ENCODE measurements around the gene MPG. TPM values are rescaled to one million over a fixed set of nuclear protein-coding genes. Genes with fewer than 3 reads are reported as not detected.
"Not testable (repeated sequence)": the region's sequence is repeated elsewhere in the genome, so short reads cannot be mapped to it uniquely, and the experiment has no call there.

Gene MPG
- total RNA-seq (2014; rRNA removed; shearing (Covaris generic)) = 55.8 and 72.2 TPM in 2 replicates

DNA sequence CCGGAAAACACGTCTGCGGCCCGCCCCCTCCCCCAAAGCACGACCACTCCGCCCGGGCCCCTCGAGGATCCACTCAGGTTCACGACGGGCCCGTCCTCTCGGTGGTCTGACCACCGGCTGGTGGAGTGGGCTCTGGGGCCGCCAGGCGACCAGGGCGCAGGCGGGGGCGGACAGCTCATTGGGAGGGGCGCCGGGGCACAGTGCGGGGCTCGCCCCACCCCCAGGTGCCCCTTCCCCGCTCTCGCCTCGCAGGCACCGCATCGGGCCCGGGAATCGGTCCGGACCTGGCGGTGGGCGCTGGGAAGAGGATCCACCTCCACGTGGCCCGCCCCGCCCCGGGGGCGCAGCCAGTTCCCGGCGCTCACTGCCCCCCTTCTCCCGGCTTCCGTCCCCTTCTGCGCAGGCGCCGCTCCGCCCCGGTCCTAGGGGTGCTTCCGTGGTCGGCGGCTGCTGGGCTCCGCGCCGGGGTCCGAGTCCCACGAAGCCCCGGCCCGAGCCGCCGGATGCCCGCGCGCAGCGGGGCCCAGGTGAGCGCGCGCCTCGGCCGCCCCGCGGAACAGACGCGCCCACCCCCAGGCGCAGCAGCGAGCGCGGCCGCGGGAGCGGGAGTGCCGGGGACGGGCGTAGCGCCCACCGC is at the start of gene MPG:
TSS of gene MPG (plus strand) at position 419 of the 637 bp plus-strand sequence. CDS start at position 504, 85 bp downstream.
- peak; percentile 85 for DNase-seq (ENCODE audit: low read depth)

DNA sequence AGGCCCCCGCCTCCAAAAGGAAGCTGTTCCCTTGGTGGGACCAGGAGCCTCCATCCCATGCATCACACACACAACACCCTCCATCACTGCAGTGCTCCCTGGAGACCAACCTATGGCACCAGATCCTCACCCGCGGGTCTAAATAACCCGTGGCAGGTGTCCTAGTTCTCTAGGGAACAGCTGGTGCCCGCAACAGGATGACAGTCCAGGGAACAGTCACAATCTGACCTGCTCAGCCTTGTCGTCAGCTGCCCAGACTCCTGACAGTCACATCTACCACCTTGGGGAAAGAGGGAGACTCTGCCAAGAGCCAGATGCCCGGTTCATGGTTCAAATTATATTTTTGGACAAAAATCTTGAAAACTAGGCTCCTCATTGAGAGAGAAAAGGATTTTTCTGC is 47.4 kb upstream of the MPG start:
- not testable (repeated sequence) for DNase-seq (ENCODE audit: low read depth)

DNA sequence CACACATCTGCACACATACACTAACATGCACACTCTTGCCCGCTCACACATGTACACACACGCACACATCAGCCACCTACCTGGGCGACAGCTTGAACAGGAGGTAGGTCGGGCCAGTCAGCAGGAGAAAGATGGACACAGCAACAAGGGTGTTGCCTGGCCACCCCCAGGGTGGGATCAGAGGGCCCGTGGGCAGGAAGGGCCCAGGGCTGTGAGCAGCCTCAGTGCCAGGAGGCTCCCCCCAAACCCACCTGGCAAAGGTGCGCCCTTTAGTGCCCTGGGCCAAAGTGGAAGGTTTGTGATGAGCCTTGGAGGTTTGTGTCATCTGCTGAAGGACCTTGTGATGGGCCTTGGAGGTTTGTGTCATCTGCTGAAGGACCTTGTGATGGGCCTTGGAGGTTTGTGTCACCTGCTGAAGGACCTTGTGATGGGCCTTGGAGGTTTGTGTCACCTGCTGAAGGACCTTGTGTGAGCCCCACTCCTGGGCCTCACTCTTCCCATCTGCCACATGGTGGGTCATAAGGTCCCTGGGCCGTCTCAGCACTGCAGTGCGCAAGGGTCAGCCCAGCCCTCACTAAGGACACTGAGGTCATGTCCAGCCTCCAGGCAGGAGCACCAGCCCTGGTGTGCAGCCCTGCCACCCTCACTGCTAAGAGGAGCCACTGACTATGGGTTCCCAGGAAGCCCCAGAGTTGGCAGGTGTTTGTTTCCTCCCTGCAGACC is 44.7 kb upstream of the MPG start:
- not testable (repeated sequence) for DNase-seq (ENCODE audit: low read depth)

DNA sequence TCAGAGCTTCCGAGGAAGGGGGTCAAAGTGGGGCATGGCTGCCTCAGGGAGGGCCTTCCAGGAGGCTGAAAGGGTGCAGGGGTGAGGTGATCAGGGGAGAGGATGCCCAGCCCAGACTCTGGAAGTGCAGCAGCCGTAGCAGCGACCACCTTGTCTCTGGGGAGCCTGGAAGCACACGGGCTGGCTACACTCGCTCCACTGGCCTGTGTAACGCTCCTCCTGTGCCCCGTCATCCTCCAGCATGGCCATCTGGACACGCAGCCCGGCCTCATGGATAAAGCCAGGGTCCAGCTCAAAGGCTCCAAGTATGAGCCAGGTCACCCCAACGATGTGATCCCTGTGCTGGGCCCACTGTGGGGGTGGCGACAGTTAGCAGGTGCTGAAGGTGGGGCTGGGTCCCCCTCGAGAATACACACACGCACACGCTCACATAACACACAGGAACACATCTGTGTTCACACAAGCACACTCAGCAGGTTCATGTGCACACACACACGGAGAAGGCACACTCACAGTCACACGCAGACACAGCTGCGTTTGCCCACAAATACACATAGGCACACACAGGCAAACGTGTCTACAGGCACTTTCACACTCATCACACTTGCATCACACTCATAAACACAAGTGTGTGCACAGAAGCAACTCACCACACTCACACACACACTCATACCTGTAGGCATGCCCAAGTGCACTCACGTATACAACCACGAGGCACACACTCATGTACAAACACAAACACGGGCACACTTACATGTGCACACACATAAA is 44.0 kb upstream of the MPG start:
- no peak for DNase-seq (ENCODE audit: low read depth)

- no peak for DNase-seq (ENCODE audit: low read depth)
These were observed 43.4 kb upstream of the MPG start for GRCh38 chr16:34648-34987.

- DNase-seq (ENCODE audit: low read depth) = no peak
These were observed 42.9 kb upstream of the MPG start for GRCh38 chr16:35011-35677.

DNA sequence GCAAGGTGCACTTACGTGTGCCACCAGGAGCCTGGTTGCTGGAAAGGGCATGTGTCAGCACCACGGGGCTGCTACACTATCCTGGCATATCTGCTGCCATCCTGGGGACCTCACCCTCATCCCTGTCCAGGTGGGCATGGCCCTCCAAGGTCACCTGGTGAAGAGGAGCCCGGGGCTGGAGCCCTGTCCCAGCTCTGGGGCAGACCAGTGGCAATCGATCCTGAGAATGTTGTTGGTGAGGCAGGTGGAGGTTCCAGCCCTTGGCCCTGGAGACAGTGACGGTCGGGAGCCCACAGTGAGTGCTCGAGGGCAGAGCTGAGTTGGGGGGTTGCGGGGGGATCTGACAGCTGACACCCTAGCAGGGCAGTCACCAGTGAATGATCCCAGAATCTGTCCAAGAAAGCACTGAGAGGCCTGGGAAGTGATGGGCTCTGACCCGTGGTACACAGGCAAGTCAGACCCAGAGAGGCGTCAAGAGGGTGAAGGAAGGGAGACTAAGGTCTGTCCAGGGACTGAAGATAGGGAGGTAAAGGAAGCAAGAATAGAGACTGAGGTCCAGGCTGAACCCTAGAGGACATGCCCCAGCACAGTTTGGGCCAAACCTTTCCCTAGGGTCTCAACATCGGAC is 42.2 kb upstream of the MPG start:
- no peak for DNase-seq (ENCODE audit: low read depth)

DNA sequence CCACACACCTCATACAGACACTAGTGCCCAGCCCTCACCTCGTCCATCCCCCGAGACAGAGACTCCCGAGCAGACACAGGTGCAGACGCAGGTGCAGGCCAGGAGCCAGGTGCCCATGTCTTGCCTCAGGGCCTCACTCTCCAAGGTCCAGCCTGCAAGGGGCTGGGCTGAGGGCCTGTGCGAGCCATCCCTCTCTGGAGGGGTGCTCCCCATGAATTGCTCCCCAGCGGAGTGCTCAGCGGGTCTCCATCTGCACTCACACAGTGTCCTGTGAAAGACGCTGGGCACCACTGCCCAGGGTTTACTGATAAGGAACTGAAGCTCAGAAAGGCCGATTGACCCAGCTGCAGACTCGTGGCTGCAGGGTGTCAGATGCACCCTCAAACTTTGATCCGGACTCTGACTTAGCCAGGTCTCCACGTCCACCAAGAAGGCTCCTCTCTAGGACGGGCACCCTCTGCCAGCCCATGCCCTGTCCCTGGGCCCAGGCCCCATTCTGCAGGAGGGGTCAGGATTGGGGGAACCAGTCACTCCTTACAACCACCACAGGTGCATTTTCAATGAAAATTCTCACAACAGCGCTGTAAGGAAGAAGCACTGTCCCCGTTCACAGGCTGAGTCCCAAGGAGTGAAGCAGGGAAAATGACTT is 41.6 kb upstream of the MPG start:
- DNase-seq (ENCODE audit: low read depth) = no peak

DNA sequence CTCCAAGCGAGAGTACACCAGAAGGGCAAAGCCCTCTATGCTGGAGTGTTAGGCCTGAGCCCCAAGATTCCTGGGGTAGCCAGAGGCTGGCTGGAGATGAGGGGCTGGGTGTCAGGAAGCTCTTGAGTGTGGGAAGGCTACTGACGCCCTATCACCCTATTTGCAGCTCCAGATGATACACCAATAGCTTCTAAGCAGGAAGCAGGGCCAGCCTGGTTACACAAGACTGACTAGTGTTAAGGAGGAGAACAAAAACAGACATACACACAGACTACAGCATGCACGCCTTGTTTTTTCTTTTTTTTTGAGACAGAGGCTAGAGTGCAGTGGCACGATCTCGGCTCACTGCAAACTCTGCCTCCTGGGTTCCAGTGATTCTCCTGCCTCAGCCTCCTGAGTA is 40.5 kb upstream of the MPG start:
- no peak for DNase-seq (ENCODE audit: low read depth)

DNA sequence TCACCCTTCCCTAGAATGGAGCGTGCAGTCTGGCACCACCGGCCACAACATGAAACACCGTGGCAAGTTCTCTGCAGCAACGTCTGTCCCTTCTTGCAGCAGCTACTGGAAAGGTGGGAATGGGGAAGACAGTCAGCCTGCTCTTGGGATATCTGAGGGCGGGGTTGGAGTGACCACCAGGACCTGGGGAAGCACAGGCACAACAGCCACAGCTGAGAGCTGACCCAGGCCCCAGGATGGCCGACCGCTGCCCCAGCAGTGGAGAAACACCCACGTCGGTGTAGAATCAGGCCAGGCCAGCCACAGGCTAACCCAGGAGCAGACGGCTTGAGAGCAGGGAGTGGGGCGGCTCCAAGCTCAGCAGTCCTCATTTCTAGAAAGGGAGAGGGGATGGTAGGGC is 39.8 kb upstream of the MPG start:
- DNase-seq (ENCODE audit: low read depth) = not testable (repeated sequence)

DNA sequence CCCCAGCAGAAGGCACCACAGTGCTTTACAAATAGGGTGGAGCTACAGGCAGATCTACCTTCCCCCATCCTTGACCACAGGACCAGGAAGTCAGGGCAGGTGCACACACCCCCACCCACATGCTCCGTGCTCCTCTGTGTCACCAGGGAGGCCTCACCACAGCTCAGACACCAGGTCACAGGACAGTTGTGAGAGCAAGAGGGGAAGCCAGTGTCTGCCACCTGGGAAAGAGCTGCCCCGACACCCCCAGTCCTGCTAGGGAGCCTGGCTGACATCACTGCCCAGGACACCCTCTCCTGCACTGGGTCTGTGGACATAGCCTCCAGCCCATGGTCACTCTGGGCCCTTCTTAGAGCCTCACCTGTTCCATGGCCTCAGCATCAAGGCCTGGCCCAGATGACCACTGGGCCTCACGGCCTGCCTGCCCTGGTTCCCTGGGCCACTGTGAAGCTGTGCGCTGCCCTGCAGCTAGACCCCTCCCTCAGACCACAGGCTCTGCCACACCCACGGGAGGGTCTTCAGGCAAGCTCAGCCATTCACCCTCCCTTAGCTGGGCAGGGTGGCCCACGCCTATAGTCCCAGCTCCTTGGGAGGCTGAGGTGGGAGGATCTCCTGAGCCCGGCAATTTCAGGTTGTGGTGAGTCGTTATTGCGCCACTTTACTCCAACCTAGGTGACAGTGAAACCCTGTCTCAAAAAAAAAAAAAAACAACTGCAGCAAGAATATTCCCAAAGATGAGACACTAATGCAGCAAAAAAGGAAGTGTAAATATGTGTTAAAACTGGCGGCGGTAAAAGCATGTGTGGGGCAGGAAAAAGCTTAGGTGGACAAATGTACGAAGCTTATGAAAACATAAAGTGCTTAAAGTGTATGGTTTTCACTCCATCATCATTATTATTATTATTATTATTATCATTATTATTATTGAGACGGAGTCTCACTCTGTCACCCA is 38.8 kb upstream of the MPG start:
- DNase-seq (ENCODE audit: low read depth) = no peak

DNA sequence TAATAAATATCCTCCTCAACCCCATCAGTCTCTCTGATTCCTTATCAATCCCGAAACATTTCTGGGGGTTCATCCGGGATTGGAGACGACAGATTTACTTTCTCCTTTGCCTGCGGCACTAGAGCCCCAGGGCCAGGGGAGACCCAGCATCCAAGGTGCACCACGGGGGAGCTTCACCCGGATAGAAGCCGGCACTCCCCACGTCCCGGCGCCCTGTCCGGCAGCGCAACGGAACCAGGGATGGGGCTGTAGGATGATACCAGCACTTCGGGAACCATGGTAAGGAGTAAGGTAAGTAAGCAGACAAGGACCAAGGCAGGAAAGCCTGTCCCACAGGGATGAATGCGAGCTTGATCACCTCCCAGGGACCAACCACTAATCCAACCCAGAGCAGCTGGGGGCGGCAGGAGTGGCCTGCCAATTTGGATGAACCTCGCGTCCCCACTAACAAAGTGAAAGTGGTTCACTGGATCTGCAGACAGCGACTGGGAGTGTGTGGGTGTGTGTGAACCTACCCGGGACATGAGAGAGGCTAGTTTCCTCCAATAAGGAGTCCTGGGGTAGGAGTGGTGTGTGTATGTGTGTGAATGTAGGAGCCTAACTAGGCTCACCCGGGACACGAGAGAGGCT is 36.5 kb upstream of the MPG start:
- DNase-seq (ENCODE audit: low read depth) = no peak

- DNase-seq (ENCODE audit: low read depth) = no peak
These were observed 36.0 kb upstream of the MPG start for GRCh38 chr16:42069-42457.

- DNase-seq (ENCODE audit: low read depth) = no peak
These were observed 35.3 kb upstream of the MPG start for GRCh38 chr16:42691-43090.

GRCh38 chr16:43294-43693 is 34.7 kb upstream of the MPG start:
- DNase-seq (ENCODE audit: low read depth) = no peak

DNA sequence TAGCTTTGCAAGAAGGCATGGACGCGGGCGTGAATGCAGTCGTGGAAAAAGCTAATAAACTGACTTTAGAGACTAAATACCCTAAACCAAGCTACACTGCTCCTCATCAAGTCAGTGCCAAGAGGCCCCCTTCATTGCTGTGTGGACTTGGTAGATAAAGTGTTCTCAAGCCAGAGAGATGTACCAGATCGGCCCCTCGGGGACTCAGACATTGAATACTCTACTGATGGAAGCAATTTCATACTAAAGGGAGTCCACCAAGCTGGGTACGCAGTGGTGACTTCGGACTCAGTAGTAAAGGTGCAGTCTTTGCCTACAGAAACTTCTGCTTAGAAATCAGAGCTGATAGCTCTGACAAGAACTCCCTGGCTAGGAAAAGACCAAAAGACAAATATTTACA is 33.4 kb upstream of the MPG start:
- no peak for DNase-seq (ENCODE audit: low read depth)

DNA sequence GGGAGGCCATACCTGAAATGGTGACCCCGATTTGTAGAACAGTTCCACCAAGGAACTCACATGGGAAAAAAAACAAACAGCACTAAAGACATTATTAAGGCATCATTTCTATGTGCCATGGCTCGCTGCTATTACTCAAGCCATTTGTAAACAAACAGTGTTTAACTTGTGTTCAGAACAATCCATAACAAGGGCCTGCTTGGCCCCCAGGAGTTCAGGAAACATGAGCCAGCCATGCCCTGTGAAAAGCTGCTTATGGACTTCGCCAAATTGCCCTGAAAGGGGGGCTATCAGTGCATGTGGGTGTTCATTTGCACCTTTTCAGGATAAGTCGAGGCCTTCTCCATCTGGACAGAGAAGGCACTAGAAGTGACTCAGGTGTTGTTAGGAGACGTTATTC is 32.6 kb upstream of the MPG start:
- DNase-seq (ENCODE audit: low read depth) = no peak

DNA sequence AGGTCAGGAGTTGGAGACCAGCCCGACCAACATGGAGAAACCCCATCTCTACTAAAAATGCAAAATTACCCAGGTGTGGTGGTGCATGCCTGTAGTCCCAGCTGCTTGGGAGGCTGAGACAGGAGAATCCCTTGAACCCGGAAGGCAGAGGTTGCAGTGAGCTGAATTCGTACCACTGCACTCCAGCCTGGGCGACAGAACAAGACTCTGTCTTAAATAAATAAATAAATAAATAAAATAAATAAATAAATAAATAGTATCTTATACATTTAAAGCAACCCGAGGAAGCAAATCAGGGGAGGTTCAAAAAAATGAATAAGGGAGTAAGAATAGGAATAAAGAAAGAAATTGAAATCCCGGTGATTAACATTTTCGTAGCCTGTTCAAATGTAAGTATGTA is 31.5 kb upstream of the MPG start:
- not testable (repeated sequence) for DNase-seq (ENCODE audit: low read depth)

- DNase-seq (ENCODE audit: low read depth) = no peak
These were observed 30.8 kb upstream of the MPG start for GRCh38 chr16:47234-47633.
